Activated CD4-positive, alpha-beta T cell treated with anti-CD3 and anti-CD28 coated beads, Interleukin-2, Interleukin-4, amounts not matched to agents 100 ng/mL and 50 ng/mL, durations not matched to agents 16 hours and 8 hours (primary cell): ENCODE results near the gene CCDC63.

Experiments used
- DNase-seq: peaks from one replicate; pipeline ENCODE4 v3.0.0-alpha.2; 2020; ENCODE audit warnings: low spot score

The CCDC63 gene

GRCh38 chr12:110846615-110847566, at the start of gene CCDC63:
TSS of gene CCDC63 (plus strand) at chr12:110846987. CDS start at chr12:110852955, 5,968 bp downstream.
- DNase-seq: peak; percentile 19

DNA sequence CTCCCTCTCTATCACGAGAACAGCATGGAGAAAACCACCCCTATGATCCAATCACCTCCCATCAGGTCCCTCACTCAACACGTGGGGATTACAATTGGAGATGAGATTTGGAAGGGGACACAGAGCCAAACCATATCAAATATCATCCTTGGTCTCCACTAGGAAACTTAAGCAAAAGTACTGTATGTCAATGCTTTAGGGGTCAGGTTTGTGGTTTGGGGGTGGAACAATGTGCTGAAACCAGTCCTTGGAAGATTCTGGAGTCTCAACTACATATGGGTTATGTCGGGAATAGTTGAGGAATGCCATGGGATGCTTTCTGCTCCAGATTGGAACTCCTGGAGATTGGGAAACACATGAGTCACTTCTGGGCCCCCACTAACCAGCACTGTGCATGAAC, 48.3 kb upstream of the CCDC63 start:
- DNase-seq: no peak

- DNase-seq: no peak
Observed at GRCh38 chr12:110802489-110802888, 44.3 kb upstream of the CCDC63 start.

- DNase-seq: no peak
Observed at GRCh38 chr12:110804406-110804805, 42.4 kb upstream of the CCDC63 start.

GRCh38 chr12:110807640-110808039, 39.1 kb upstream of the CCDC63 start:
- no peak for DNase-seq

DNA sequence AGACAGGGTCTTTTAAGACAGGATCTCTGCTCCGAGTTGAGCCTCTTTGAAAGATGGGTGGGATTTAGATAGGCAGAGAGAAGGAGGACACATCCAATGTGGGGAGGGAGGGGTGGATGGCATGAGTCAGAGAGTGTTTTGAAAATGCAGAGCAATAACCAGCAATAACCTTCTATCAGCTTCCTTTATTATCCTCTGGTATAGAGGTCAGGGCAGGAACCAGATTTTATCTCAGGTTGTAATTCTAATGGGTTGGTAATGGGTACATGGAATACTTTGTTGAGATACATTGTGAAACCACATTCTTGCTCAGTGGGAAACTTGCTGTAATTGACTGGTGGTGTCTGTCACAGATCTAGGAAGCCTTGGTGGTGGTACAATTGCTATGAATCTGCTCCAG, 37.6 kb upstream of the CCDC63 start:
- DNase-seq: no peak

DNA sequence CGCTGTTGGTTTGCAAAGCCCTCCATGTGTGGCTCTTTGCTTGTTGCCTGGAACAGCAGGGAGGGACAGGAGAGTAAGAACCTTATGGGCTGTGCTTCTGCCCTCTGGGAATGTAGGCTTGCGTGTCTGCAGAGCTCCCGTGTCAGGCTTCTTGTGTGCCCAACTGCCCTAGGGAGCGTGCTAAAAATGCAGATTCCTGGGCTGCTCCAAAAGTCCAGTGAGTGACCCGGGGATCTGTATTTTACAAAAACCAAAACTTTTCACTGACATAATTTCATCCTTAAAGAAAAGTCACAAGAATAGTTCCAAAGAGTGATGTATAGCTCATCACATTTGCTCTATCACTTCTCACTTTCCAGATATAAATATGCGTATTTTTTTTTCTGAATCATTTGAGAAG, 34.8 kb upstream of the CCDC63 start:
- DNase-seq: no peak

DNA sequence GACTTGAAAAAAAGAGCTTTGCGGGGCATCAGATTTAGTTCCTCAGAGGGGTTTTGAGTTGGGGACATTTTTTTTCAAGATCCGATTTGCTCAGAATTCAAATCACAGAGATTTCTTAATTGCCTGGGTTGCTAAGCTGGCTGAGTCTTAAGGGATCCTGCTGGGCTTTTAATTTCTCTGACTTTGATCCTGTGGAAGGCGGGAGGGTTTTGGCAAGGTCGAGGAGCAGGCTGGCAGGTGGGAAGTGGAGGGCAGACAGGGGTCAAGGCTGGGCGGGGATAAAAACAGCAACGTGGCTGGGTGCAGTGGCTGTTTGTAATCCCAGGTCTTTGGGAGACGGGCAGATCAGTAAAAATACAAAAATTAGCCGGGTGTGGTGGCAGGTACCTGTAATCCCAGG, 33.5 kb upstream of the CCDC63 start:
- DNase-seq: no peak

DNA sequence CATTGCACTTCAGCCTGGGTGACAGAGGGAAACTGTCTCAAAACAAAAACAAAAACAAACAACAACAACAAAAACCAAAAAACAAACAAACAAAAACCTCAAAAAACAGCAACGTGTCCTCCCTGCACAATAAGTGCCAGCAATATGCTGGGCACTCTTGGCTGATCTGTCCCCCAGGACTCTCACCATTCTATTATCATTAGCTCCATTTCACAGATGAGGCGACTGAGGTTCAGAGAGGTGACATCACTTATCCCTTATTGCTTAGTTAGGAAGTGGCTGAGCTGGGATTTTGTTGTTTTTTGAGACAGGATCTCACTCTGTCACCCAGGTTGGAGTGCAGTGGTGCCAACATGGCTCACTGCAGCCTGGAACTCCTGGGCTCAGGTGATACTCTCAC, 33.0 kb upstream of the CCDC63 start:
- DNase-seq: no peak

GRCh38 chr12:110816248-110816647, 30.5 kb upstream of the CCDC63 start:
- DNase-seq: no peak

DNA sequence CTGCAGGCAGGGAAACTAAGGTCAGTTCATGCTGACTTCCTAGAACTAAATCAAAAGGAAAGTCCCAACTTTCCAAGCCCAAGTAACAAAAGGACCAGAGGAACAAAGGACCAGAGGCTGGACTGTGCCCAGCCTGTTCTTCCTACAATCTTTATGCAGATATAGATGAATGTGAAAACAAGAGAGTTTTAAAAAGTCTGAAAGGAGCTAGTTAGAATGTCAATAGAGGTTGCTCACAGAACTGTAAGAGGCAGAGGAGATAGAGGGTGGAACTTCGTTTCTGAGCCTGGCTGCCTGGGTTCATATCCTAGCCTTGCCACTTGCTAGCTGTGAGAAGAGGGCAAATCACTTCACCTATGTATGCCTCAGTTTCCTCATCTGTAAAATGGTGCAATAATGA, 30.0 kb upstream of the CCDC63 start:
- DNase-seq: no peak

GRCh38 chr12:110818511-110818910, 28.3 kb upstream of the CCDC63 start:
- DNase-seq: no peak

- DNase-seq: no peak
Observed at GRCh38 chr12:110819150-110819549, 27.6 kb upstream of the CCDC63 start.

GRCh38 chr12:110819646-110820045, 27.1 kb upstream of the CCDC63 start:
- no peak for DNase-seq

DNA sequence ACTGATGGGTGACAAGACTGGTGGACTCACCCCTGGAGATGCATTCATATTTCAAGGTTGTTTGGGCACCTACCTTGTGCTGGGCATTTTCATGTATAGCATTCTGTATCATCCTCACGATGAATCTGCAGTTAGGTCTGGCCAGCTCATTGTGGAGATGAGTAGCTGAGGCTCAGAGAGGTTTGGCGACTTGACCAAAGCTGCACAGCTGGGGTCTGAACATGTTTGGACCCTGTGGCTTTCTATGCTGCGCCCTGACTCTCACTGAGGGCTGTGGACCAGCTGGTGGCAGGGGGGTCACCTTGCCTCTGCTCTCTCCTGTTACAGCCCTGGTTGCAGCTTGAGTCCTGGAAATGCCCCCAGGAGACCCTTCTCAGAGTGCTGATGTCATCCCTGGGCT, 24.9 kb upstream of the CCDC63 start:
- no peak for DNase-seq

DNA sequence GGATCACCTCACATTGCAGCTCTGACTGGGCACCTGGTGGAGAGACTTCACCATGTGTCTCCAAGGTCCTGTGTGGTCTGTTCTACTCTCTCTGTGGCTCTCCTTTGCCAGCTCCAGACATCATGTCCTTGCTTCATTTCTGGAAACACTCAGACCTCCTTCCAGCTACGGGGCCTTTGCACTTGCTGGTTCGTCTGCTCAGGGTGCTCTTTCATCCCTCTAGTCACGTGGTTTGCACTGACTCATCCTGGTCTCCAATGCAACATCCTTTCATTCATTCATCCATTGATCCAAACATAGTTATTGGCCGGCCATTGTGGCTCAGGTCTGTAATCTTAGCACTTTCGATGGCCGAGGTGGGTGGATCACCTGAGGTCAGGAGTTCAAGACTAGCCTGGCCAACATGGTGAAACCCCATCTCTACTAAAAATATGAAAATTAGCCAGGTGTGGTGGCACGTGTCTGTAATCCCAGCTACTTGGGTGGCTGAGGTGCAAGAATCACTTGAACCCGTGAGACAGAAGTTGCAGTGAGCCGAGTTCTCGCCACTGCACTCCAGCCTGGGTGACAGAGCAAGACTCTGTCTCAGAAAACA, 23.9 kb upstream of the CCDC63 start:
- no peak for DNase-seq

GRCh38 chr12:110824342-110824741, 22.4 kb upstream of the CCDC63 start:
- no peak for DNase-seq

DNA sequence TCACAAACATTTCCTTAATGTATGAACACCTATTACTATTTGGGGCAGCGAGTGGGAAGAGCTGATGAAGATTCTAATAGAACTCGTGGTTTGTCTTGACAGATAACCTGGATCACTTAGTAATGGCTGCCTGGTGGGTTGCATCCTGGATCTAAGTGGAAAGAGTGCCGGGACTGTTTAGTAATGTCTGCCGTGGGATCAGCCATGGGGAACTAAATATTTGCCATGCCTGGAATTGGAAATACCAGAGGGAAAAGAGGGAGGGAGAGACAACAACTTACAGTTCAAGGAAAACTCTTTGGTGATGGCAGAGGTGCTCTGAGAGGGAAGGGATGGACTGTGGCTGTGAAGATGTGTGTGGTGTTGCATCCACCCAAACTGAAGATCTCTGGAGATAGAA, 21.3 kb upstream of the CCDC63 start:
- no peak for DNase-seq

DNA sequence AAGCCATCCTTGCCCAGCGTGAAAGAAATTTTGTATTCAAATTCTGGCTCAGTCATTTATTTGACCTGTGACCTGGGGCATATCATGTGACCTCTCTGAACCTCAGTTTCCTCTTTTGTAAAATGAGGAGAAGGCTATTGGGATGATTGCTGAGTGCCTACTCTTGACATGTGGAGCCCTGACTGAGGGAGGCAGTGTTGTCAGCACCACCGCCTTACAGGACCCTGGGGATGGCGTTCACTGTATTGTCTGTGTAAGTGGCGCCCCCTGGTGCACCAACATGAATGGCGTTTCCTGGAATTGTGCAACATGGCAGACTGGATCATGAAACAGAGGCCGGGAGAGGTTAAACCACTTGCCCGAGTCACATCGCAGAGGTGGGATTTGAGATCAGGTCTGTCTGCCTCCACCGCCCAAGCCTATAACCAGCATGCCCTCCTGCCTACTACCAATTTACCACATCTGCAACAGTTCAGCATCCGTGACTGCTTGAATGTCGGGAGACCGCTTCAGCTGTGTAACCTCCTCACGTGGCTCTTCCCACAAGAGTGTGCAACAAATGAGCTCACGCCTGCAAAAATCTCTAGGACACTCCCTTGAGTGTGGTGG, 20.1 kb upstream of the CCDC63 start:
- DNase-seq: peak; percentile 88

GRCh38 chr12:110829308-110829707, 17.5 kb upstream of the CCDC63 start:
- DNase-seq: no peak

- DNase-seq: no peak
Observed at GRCh38 chr12:110836291-110836690, 10.5 kb upstream of the CCDC63 start.

- no peak for DNase-seq
Observed at GRCh38 chr12:110841007-110841406, 5.8 kb upstream of the CCDC63 start.

DNA sequence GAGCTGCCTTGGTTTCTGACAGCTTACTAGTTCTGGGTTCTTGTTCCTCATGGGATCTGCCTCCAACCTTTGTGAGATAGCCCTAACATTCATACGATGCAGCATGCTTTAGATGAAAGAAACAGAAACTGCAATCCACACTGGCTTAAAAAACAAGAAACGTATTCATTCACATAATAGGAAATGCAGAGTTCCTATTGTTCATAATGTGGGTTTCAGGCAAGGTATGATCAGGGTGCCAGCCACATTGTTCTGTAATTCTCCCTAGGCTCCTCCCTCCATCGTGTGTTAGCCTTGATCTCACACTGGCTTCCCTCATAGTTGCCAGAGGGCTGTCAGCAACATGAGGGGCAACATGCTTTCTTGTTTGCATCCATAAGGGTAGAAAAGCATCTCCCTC, 2.7 kb upstream of the CCDC63 start:
- DNase-seq: no peak
